H1 (cell line): ENCODE measurements around the gene TRIM47. TPM values are rescaled to one million over a fixed set of nuclear protein-coding genes. Genes with fewer than 3 reads are reported as not detected.

Experiments used
- BCL11A ChIP-seq, 2 experiments: IDR thresholded peaks; one replicate each; pipeline ENCODE4 v1.6.1; 2011; ENCODE audit warnings: low read depth in 2 of 2, low read length in 2 of 2, mild to moderate bottlenecking in 2 of 2
- CHD7 ChIP-seq: fragments of 300-600 bp; sonication (generic); IDR thresholded peaks from 2 replicates; pipeline ENCODE4 v1.7.1; 2012; ENCODE audit warnings: low read length, moderate library complexity, mild to moderate bottlenecking, inconsistent platforms; ENCODE audit not compliant: insufficient replicate concordance
- GABPA ChIP-seq: IDR thresholded peaks from 2 replicates; pipeline ENCODE4 v1.6.1; 2011; ENCODE audit warnings: mild to moderate bottlenecking, low read length, moderate library complexity, borderline replicate concordance; ENCODE audit not compliant: insufficient read depth
- GTF2F1 ChIP-seq: IDR thresholded peaks from 2 replicates; pipeline ENCODE4 v1.6.1; 2012; ENCODE audit warnings: low read depth, low read length, improper control_type of control experiment, borderline replicate concordance
- JUN ChIP-seq: IDR thresholded peaks from 2 replicates; pipeline ENCODE4 v1.6.1; 2011; ENCODE audit warnings: low read depth, mild to moderate bottlenecking, improper control_type of control experiment, low read length
- MAFK ChIP-seq: IDR thresholded peaks from 2 replicates; pipeline ENCODE4 v1.6.1; 2012; ENCODE audit warnings: low read depth, mild to moderate bottlenecking, improper control_type of control experiment, low read length
- RAD21 ChIP-seq, 2 experiments: IDR thresholded peaks in 1 of 2; conservative IDR thresholded peaks in 1 of 2; 2 replicates each; pipeline ENCODE4 v1.6.1; 2011; ENCODE audit warnings: low read depth in 2 of 2, low read length in 2 of 2, improper control_type of control experiment in 1 of 2, inconsistent platforms in 1 of 2, mild to moderate bottlenecking in 1 of 2, moderate library complexity in 1 of 2
- SP1 ChIP-seq: IDR thresholded peaks from 2 replicates; pipeline ENCODE4 v1.6.1; 2011; ENCODE audit warnings: low read depth, low read length
- SP4 ChIP-seq: IDR thresholded peaks from 2 replicates; pipeline ENCODE4 v1.6.1; 2012; ENCODE audit warnings: low read length, inconsistent platforms
- YY1 ChIP-seq: IDR thresholded peaks from 2 replicates; pipeline ENCODE4 v1.6.1; 2011; ENCODE audit warnings: low read depth, mild to moderate bottlenecking, low read length
- polyA plus RNA-seq, 7 experiments: library from polyadenylated mRNA; depleted of rRNA in 3 of 7; stranded (reverse) in 5 of 7; unstranded in 2 of 7; fragments of >200 nt in 5 of 7; fragments of 200-250 nt in 2 of 7; gene quantifications; 1 replicate in 5 of 7; 2 replicates in 1 of 7; 4 replicates in 1 of 7; pipeline versions ENCODE4 v1.2.1 to v1.2.3, GENCODE V29; 2011 to 2013; ENCODE audit warnings: missing spikeins in 2 of 7, mixed read lengths in 2 of 7
- total RNA-seq: library from RNA; stranded (reverse); fragmentation: NEBNext Ultra II Directional; extraction: Animal tissue kit (Norgen Biotek cat#: 25700); gene quantifications from 2 replicates; pipeline ENCODE4 v1.2.1, GENCODE V29; 2021

Gene TRIM47
- total and polyA plus RNA-seq, 2 of the 8 experiments (the other 6 are each of a cell fraction or from before 2014, with no cell fraction given), result 6.3 to 6.4 TPM

- TF ChIP-seq CHD7, result no peak
- no peak for TF ChIP-seq RAD21 (IDR thresholded peaks at IDR 0.05 in 1 of 2, conservative IDR thresholded peaks at IDR 0.05 in 1 of 2; ENCODE audit: low read depth in 2 of 2, low read length in 2 of 2)
- TF ChIP-seq GTF2F1, result no peak
- TF ChIP-seq GABPA, result no peak
- TF ChIP-seq SP1, result no peak
- TF ChIP-seq SP4, result no peak
- no peak for TF ChIP-seq BCL11A (IDR thresholded peaks at IDR 0.05; ENCODE audit: low read depth in 2 of 2, low read length in 2 of 2)
- TF ChIP-seq MAFK, result no peak
- no peak for TF ChIP-seq YY1
- no peak for TF ChIP-seq JUN
These were observed 31.4 kb downstream of the TRIM47 start (continued) for GRCh38 chr17:75846692-75847613.
